GM18498 (cell line): Measurements from ENCODE around the gene HCST.

Source experiments
- ATAC-seq: cut with Tn5 transposase; IDR thresholded peaks from one replicate; pipeline ENCODE4 v1.9.1; 2021; ENCODE audit warnings: mild to moderate bottlenecking, moderate library complexity; ENCODE audit not compliant: unreplicated experiment

HCST gene

GRCh38 chr19:35935911-35936737, 33.8 kb downstream of the HCST start, which contains the start of gene LRFN3:
Gene LRFN3, plus strand, starts transcription at chr19:35936374. Its CDS starts 3,052 bp downstream, at chr19:35939426.
- ATAC-seq: no peak

- no peak for ATAC-seq
Observed at GRCh38 chr19:35936738-35937268, 34.5 kb downstream of the HCST start.

DNA sequence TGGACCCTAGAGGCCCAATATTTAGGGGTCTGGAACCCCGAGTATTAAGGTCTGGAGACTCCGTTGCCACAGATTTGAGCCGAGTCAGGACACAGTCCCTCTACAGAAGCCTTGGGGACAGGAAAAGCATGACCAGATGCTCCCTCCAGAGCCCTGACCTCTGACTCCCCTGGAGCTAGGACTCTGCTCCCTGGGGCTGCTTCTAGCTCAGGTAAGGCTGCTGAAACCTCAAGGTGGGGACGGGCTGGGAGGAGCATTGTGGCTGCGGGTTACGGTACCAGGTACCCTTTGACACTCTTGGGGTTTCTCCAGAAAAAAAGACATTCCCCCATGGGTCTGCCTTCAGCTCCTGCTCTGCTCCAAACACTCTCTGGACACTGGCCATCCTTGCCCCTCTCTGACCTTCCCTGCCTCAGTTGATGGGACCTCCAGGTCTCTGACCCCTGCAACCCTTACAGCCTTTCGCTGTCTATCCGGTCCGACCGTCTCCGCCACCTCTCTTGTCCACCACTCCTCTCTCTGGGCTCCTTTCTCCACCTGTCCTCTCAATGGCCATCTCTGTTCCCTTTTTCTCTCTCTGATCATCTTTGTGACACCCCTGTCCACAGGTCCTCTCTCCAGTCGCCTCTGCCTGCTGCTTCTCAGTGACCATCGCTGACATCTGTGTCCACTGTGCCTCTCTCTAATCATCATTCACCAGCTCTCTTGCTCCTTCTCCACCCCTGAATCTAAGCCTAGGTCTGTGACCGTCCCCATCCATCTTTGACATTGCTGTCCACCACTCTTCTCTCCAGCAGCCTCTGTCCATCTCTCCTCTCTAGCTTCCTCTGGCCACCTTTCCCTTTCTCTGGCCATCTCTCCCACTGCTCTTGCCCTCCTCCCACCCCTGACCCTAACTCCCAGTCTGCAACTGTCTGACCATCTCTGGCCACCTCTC, 35.3 kb downstream of the HCST start:
- no peak for ATAC-seq

GRCh38 chr19:35938282-35939224, 36.2 kb downstream of the HCST start:
- no peak for ATAC-seq

DNA sequence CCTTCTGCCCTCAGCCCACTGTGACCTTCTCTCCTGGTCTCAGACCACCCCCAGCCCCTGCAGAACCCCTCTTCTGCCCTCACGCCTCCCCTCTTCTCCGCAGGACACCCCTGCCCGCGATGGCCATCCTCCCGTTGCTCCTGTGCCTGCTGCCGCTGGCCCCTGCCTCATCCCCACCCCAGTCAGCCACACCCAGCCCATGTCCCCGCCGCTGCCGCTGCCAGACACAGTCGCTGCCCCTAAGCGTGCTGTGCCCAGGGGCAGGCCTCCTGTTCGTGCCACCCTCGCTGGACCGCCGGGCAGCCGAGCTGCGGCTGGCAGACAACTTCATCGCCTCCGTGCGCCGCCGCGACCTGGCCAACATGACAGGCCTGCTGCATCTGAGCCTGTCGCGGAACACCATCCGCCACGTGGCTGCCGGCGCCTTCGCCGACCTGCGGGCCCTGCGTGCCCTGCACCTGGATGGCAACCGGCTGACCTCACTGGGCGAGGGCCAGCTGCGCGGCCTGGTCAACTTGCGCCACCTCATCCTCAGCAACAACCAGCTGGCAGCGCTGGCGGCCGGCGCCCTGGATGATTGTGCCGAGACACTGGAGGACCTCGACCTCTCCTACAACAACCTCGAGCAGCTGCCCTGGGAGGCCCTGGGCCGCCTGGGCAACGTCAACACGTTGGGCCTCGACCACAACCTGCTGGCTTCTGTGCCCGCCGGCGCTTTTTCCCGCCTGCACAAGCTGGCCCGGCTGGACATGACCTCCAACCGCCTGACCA, 37.2 kb downstream of the HCST start:
- ATAC-seq: no peak

DNA sequence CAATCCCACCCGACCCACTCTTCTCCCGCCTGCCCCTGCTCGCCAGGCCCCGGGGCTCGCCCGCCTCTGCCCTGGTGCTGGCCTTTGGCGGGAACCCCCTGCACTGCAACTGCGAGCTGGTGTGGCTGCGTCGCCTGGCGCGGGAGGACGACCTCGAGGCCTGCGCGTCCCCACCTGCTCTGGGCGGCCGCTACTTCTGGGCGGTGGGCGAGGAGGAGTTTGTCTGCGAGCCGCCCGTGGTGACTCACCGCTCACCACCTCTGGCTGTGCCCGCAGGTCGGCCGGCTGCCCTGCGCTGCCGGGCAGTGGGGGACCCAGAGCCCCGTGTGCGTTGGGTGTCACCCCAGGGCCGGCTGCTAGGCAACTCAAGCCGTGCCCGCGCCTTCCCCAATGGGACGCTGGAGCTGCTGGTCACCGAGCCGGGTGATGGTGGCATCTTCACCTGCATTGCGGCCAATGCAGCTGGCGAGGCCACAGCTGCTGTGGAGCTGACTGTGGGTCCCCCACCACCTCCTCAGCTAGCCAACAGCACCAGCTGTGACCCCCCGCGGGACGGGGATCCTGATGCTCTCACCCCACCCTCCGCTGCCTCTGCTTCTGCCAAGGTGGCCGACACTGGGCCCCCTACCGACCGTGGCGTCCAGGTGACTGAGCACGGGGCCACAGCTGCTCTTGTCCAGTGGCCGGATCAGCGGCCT, 37.9 kb downstream of the HCST start:
- ATAC-seq: no peak

DNA sequence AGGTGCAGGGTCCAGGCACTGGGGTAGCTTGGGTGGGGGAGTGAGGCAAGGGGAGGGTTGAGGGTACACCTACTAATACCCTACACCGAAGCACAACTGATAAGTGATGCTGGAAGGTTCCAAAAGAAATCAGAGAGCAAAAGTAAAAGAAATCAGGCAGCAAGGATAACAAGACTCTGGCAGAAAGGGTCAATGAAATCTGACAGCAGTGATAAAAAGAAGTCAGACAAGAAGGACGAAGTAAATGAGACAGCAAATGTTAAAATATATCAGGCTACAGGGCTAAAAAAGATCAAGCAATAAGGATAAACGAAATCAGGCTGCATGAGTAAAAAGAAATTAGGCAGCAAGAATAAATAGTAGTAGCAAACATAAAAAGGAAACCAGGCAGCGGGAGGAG, 38.5 kb downstream of the HCST start:
- no peak for ATAC-seq

GRCh38 chr19:35942235-35942634, 39.9 kb downstream of the HCST start:
- no peak for ATAC-seq

GRCh38 chr19:35943321-35944301, 41.3 kb downstream of the HCST start:
- no peak for ATAC-seq

DNA sequence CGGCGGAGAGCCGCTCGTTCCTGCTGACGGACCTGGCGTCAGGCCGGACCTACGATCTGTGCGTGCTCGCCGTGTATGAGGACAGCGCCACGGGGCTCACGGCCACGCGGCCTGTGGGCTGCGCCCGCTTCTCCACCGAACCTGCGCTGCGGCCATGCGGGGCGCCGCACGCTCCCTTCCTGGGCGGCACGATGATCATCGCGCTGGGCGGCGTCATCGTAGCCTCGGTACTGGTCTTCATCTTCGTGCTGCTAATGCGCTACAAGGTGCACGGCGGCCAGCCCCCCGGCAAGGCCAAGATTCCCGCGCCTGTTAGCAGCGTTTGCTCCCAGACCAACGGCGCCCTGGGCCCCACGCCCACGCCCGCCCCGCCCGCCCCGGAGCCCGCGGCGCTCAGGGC, 42.2 kb downstream of the HCST start:
- no peak for ATAC-seq

- no peak for ATAC-seq
Observed at GRCh38 chr19:35945121-35945790, 42.9 kb downstream of the HCST start.

- no peak for ATAC-seq
Observed at GRCh38 chr19:35946203-35946602, 43.9 kb downstream of the HCST start.

GRCh38 chr19:35949131-35949530, 46.8 kb downstream of the HCST start:
- ATAC-seq: no peak
